Prostate gland (tissue), 2 donors: Measurements from ENCODE around the gene MEIOB. TPM values are rescaled to one million over a fixed set of nuclear protein-coding genes. Genes with fewer than 3 reads are reported as not detected.

Experiments
- DNase-seq: peaks from one replicate; pipeline ENCODE4 v3.0.0-alpha.2; 2019; ENCODE audit warnings: low spot score
- H3K27ac ChIP-seq, 2 donors: fragments of 200-600 bp; sonication (generic); 2 replicates each; pipeline ENCODE4 v1.5.1; 2017 to 2019
- H3K27me3 ChIP-seq: fragments of 200-600 bp; sonication (generic); replicated peaks from 2 replicates; pipeline ENCODE4 v1.5.1; 2019; ENCODE audit not compliant: insufficient read depth
- H3K36me3 ChIP-seq, 2 donors: fragments of 200-600 bp; sonication (generic); 1 replicate in 1 of 2; 2 replicates in 1 of 2; pipeline versions ENCODE4 v1.5.1 to v1.8.1; 2017 to 2019
- H3K4me1 ChIP-seq: fragments of 200-600 bp; sonication (generic); replicated peaks from 2 replicates; pipeline ENCODE4 v1.5.1; 2019
- H3K4me3 ChIP-seq, 2 donors: fragments of 200-600 bp; sonication (generic); 2 replicates each; pipeline ENCODE4 v1.5.1; 2017 to 2019
- H3K9me3 ChIP-seq: fragments of 200-600 bp; sonication (generic); 2 replicates; pipeline ENCODE4 v1.5.1; 2017
- POLR2A ChIP-seq: fragments of 450-650 bp; IDR thresholded peaks from one replicate; pipeline ENCODE4 v1.6.1; 2016; ENCODE audit warnings: antibody characterized with exemption, mild to moderate bottlenecking
- POLR2AphosphoS5 ChIP-seq: sonication (generic); formaldehyde crosslinking; IDR thresholded peaks from one replicate; pipeline ENCODE4 v1.6.1; 2017; ENCODE audit warnings: antibody characterized with exemption
- WGBS: methylation state at CpG from one replicate; pipeline ENCODE4 v1.1.5; 2018; 5-methylcytosine and 5-hydroxymethylcytosine counted together
- intact Hi-C: fragments of 100-400 bp; cut with DNase I; formaldehyde crosslinking; loops from one replicate; pipeline ENCODE4 v1.14.2; 2022
- total RNA-seq, 2 donors: library from RNA; depleted of rRNA; stranded (reverse); fragments of >200 nt; gene quantifications; one replicate each; pipeline ENCODE4 v1.1.0, GENCODE V29; 2016
- TF ChIP-seq, protein P1 (sequence below), 4 experiments: fragments of 200-600 bp in 2 of 4; fragments of 450-650 bp in 2 of 4; sonication (generic) in 2 of 4; IDR thresholded peaks; 1 replicate in 3 of 4; 2 replicates in 1 of 4; pipeline ENCODE4 v1.5.1; 2016 to 2019; ENCODE audit warnings: antibody characterized with exemption in 4 of 4, mild to moderate bottlenecking in 2 of 4, moderate library complexity in 2 of 4

MEIOB gene
- total RNA-seq, 2 donors from 2014 or later = 14.4 TPM; not detected in 1

GRCh38 chr16:1794908-1795666, 76.9 kb downstream of the MEIOB start:
- H3K4me3 ChIP-seq = no peak overlapping the region
- no peaks in the 10 kb centered on the region for H3K27me3 ChIP-seq
- no peaks in the 10 kb centered on the region for H3K4me1 ChIP-seq
- H3K9me3 ChIP-seq = no peaks in the 10 kb centered on the region
- TF ChIP-seq POLR2AphosphoS5 (no peak), POLR2A (no peak)
- TF ChIP-seq, protein P1, sequence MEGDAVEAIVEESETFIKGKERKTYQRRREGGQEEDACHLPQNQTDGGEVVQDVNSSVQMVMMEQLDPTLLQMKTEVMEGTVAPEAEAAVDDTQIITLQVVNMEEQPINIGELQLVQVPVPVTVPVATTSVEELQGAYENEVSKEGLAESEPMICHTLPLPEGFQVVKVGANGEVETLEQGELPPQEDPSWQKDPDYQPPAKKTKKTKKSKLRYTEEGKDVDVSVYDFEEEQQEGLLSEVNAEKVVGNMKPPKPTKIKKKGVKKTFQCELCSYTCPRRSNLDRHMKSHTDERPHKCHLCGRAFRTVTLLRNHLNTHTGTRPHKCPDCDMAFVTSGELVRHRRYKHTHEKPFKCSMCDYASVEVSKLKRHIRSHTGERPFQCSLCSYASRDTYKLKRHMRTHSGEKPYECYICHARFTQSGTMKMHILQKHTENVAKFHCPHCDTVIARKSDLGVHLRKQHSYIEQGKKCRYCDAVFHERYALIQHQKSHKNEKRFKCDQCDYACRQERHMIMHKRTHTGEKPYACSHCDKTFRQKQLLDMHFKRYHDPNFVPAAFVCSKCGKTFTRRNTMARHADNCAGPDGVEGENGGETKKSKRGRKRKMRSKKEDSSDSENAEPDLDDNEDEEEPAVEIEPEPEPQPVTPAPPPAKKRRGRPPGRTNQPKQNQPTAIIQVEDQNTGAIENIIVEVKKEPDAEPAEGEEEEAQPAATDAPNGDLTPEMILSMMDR (IDR thresholded peaks at IDR 0.05) = no peak
- WGBS = 75% methylated on average over 31 of the region's 32 CpGs
- H3K27ac ChIP-seq = no peak overlapping the region
- DNase-seq = peak; percentile 3
- intact Hi-C loops = no loop called here
- no peaks in the 10 kb centered on the region for H3K36me3 ChIP-seq

DNA sequence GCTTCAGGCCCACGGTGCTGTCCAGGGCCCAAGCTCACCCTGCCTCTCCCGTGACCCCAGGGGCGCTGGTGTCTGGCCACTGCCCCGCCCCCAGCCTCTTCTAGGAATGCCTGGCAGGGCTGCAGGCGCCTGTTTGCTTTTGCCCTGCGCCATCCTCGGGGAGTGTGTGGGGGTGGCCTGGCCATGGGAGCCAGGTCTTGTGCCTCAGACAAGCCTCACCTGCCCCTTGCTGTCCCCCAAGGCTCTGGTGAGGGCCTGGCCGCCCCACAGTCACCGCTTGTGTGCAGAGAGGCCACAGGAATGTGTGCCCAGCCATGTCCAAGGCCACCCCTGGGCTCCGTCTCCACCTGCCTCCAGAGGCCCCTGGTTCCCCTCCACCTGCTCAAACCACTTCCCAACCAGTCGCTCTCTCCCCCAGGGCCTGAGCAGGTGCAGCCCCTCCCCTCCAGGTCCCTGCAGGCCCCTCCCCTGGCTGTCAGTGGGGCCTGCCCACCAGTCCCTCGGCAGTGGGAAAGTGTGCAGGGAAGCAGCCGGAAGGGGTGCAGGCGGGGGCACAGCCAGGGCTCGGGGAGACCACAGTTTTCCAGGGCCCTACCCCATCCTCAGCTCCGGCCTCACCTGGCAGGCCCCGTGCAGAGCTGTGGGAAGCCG, 77.6 kb downstream of the MEIOB start:
- Histone ChIP-seq H3K4me1 (no peaks in the 10 kb centered on the region), H3K36me3 (no peaks in the 10 kb centered on the region), H3K27me3 (no peaks in the 10 kb centered on the region), H3K4me3 (no peak overlapping the region), H3K27ac (no peak overlapping the region), H3K9me3 (no peaks in the 10 kb centered on the region)
- intact Hi-C loops = no loop called here
- TF ChIP-seq POLR2A = no peak
- no peak for TF ChIP-seq POLR2AphosphoS5
- TF ChIP-seq, protein P1 (IDR thresholded peaks at IDR 0.05) = no peak
- WGBS = 33% methylated on average over 17 of the region's 18 CpGs
- no peak for DNase-seq

DNA sequence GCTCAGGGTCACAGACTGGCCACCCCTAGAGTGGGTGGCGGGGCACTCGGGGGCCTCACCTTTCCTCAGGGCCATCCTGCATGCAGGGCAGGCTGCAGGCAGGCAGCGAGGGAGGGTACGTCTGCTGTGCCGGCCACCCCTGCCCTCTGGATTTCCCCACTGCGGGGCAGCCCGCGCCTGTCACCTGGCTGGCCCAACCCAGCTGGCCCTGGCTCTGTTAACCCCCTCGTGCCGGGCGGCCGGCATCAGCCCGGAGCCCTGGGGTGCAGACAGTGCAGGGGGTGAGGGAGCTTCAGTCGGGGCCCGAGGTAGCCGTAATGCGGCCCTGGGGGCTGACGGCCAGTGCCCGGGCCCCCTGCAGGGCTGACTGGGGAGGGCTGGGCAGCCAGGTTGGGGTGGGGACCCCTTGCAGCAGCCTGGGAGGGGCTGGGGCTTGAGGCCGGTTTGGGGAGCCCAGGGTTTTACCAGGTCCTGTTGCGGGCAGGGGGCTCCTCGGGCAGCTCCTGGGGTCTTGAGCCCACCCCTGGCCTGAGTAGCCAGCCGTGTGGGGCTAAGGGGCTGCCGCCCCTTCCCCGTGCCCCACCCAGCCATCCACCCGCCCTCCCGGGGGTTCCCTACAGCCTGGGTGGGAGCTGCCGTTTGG, 78.3 kb downstream of the MEIOB start, which contains the start of gene IGFALS:
Gene IGFALS, minus strand, starts transcription at position 128 of the 643 bp plus-strand sequence. Its CDS starts 53 bp downstream, at position 75.
- WGBS = 28% methylated on average over 20 of the region's 28 CpGs
- no peaks in the 10 kb centered on the region for H3K4me1 ChIP-seq
- intact Hi-C loops = no loop called here
- no peaks in the 10 kb centered on the region for H3K36me3 ChIP-seq
- DNase-seq = peak; percentile 4
- no peaks in the 10 kb centered on the region for H3K27me3 ChIP-seq
- TF ChIP-seq, protein P1 (IDR thresholded peaks at IDR 0.05) = no peak
- TF ChIP-seq POLR2A (no peak), POLR2AphosphoS5 (no peak)
- no peak within 1 kb of the TSS for H3K4me3 ChIP-seq
- no peaks in the 10 kb centered on the region for H3K9me3 ChIP-seq
- H3K27ac ChIP-seq = no peak within 1 kb of the TSS

GRCh38 chr16:1792836-1793577, 79.0 kb downstream of the MEIOB start:
- no peaks in the 10 kb centered on the region for H3K36me3 ChIP-seq
- no peaks in the 10 kb centered on the region for H3K4me1 ChIP-seq
- no peak overlapping the region for H3K27ac ChIP-seq
- DNase-seq = no peak
- intact Hi-C loops = no loop called here
- 89% methylated on average over 12 of the region's 33 CpGs for WGBS
- TF ChIP-seq, protein P1 (IDR thresholded peaks at IDR 0.05) = no peak
- TF ChIP-seq POLR2AphosphoS5 = no peak
- no peaks in the 10 kb centered on the region for H3K27me3 ChIP-seq
- H3K4me3 ChIP-seq = no peak overlapping the region
- no peaks in the 10 kb centered on the region for H3K9me3 ChIP-seq
